Melanocyte of skin (primary cell): Measurements from ENCODE around the gene UPF2. TPM values are rescaled to one million over a fixed set of nuclear protein-coding genes. Genes with fewer than 3 reads are reported as not detected.

Source experiments
- small RNA-seq, 2 donors: library from RNA; depleted of rRNA; stranded (forward); fragments of <200 nt; gene quantifications; one replicate each; pipeline ENCODE3, GENCODE V24; 2012
- total RNA-seq, 2 donors: library from RNA; depleted of rRNA; stranded (reverse); fragments of >200 nt; gene quantifications; 2 replicates each; pipeline ENCODE4 v1.2.3, GENCODE V29; 2012

UPF2 gene
- 10 to 100 TPM in 1 of 2 donors, 1 to 10 TPM in 1; 9.6 to 12.0 TPM for total RNA-seq

DNA sequence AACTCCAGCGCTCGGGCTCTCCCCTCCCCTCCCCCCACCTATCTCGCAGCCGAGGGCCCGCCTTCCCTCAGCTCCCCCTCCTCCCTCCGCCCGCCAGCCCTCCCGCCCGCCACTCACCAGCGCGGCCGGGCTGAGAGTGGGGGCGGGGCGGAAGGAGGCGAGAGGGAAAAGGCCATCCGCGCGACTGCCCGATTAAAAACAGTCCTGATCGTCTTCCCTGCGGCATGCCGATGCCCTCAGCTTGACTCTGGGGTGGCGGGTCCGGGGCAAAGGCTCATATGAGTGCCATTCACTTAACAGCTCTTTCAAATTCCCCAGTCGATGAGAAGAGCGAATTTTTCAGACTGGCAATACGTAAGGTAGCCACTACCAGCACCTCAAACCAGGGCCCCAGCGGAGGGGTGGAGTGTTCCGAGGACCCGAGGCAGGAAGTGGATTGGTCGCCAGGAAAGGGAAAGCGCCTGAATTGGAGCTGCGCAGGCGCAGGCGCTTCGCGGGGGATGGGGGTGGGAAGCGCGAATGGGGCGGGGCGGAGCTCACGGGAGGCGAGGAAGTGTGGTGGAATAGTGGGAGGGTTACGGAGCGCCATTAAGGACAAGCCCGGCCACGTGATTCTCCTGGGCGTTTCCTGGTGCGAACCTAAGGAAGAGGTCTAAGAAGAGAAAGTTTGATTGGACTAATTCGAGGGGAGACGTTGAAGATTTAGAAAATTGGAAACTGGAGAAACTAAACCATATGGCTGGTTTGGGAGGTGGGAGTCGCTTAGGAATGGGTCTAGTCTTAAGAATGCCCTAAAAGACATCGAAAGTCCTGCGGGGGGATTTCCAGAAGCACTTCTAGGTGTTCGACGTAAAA is at the start of gene UPF2:
Gene UPF2 (minus strand): TSS at position 13 of the 855 bp plus-strand sequence. CDS start 7,386 bp downstream, outside the sequence.

DNA sequence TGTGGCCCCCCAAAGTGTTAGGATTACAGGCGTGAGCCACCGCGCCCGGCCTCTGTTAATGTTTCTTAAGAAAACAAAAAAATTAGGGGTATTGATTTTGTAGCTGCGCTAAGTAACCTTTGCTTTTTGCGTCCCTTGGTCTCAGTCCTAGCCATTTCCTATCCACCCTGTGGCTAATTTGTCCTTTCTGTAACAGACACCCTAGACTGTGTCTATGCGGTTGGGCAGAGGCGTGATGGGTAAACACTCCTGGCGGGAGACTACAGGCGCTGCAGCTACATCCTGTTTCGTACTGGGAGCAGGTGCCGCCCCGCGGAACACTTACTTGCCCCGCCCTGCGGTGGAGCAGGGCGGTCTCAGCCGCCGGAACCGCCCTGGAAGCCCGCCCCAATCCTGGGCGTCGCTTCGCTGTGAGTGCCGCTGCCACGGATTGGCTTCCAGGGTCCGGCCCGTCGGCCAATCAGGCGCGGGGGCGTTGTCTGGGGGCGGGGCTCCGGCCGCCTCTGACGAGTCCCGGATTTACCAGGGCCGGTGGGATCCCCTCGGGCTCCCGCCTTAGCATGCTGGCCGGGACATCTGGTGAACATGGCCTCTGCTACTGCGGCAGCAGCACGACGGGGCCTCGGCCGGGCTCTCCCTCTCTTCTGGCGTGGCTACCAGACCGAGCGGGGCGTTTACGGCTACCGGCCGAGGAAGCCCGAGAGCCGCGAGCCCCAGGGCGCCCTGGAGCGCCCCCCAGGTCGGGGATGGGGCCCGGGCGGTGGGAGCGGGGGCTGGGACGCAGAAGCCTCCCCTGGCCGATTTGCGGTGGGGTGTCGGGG is 26.1 kb upstream of the UPF2 start, which contains the start of gene DHTKD1:
Gene DHTKD1 (plus strand): TSS at position 506 of the 821 bp plus-strand sequence. CDS start 80 bp downstream, at position 586.

Small RNA genes lying within 50 kb of the gene (small RNA-seq; reads per million reads assigned to genes)
- gene RNU6-1095P: 0 reads per million in 2 donors

Other genes starting within 250 kb of the UPF2 start
- gene PROSER2, start 219.5 kb downstream of the UPF2 start, total RNA-seq: 1 to 10 TPM; 1.0 to 2.3 TPM
- 10 to 100 TPM; 27.9 to 58.6 TPM for gene DHTKD1, start 26.1 kb upstream of the UPF2 start, total RNA-seq
- gene SEC61A2, start 86.9 kb upstream of the UPF2 start, total RNA-seq: 10 to 100 TPM; 11.4 to 18.6 TPM
- 10 to 100 TPM; 62.6 to 96.9 TPM for gene NUDT5, start 153.1 kb upstream of the UPF2 start, total RNA-seq
- gene CDC123, start 153.4 kb upstream of the UPF2 start, total RNA-seq: 100 to 1,000 TPM; 107 to 211 TPM